Chondrocyte (in vitro differentiated cells): ENCODE data around the gene HIPK1. TPM values are rescaled to one million over a fixed set of nuclear protein-coding genes. Genes with fewer than 3 reads are reported as not detected.

ENCODE experiments used
- DNase-seq: peaks from one replicate; pipeline ENCODE4 v3.0.0; 2021; ENCODE audit warnings: mixed read lengths, low spot score
- H3K27ac Mint-ChIP-seq: one replicate; pipeline ENCODE4 v1.8.0; 2021; ENCODE audit warnings: mild to moderate bottlenecking, moderate library complexity, mixed read lengths; ENCODE audit not compliant: unreplicated experiment
- H3K27me3 Mint-ChIP-seq: 2 replicates; pipeline ENCODE4 v1.8.0; 2021; ENCODE audit warnings: low read depth, mixed read lengths
- H3K36me3 Mint-ChIP-seq: 2 replicates; pipeline ENCODE4 v1.8.0; 2021; ENCODE audit warnings: low read depth, mixed read lengths
- H3K4me1 Mint-ChIP-seq: 2 replicates; pipeline ENCODE4 v1.8.0; 2021; ENCODE audit warnings: low read depth, mild to moderate bottlenecking, mixed read lengths
- H3K4me3 Mint-ChIP-seq: one replicate; pipeline ENCODE4 v1.8.0; 2021; ENCODE audit warnings: mild to moderate bottlenecking, moderate library complexity, mixed read lengths; ENCODE audit not compliant: unreplicated experiment
- H3K9me3 Mint-ChIP-seq: 2 replicates; pipeline ENCODE4 v1.8.0; 2021; ENCODE audit warnings: low read depth, mixed read lengths
- total RNA-seq: library from RNA; stranded (reverse); gene quantifications from 3 replicates; pipeline ENCODE4 v1.2.1, GENCODE V29; 2021
- TF ChIP-seq, protein P1 (sequence below): fragments of 200-600 bp; sonication (generic); IDR thresholded peaks from 2 replicates; pipeline ENCODE4 v1.5.0; 2021; ENCODE audit warnings: antibody characterized with exemption, mild to moderate bottlenecking, moderate library complexity

The HIPK1 gene
- total RNA-seq, 1 donor from 2014 or later, result 57.4 TPM

GRCh38 chr1:114023377-114023776 is 94.3 kb downstream of the HIPK1 start:
- no peak for DNase-seq
- Mint-ChIP-seq H3K9me3 (peaks cover 8% of the 10 kb centered on the region), H3K4me1 (peaks cover 40% of the 10 kb centered on the region), H3K36me3 (no peaks in the 10 kb centered on the region), H3K4me3 (no peak overlapping the region), H3K27ac (no peak overlapping the region), H3K27me3 (no peaks in the 10 kb centered on the region)
- TF ChIP-seq, protein P1, sequence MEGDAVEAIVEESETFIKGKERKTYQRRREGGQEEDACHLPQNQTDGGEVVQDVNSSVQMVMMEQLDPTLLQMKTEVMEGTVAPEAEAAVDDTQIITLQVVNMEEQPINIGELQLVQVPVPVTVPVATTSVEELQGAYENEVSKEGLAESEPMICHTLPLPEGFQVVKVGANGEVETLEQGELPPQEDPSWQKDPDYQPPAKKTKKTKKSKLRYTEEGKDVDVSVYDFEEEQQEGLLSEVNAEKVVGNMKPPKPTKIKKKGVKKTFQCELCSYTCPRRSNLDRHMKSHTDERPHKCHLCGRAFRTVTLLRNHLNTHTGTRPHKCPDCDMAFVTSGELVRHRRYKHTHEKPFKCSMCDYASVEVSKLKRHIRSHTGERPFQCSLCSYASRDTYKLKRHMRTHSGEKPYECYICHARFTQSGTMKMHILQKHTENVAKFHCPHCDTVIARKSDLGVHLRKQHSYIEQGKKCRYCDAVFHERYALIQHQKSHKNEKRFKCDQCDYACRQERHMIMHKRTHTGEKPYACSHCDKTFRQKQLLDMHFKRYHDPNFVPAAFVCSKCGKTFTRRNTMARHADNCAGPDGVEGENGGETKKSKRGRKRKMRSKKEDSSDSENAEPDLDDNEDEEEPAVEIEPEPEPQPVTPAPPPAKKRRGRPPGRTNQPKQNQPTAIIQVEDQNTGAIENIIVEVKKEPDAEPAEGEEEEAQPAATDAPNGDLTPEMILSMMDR, result no peak

- peak overlapping the region; percentile 23 for H3K27ac Mint-ChIP-seq
- H3K36me3 Mint-ChIP-seq, result no peaks in the 10 kb centered on the region
- TF ChIP-seq, protein P1, result no peak
- H3K27me3 Mint-ChIP-seq, result no peaks in the 10 kb centered on the region
- no peak for DNase-seq
- H3K4me3 Mint-ChIP-seq, result no peak overlapping the region
- peaks cover 7% of the 10 kb centered on the region for H3K9me3 Mint-ChIP-seq
- H3K4me1 Mint-ChIP-seq, result peaks cover 40% of the 10 kb centered on the region
These were observed 94.9 kb downstream of the HIPK1 start for GRCh38 chr1:114024049-114024448.

GRCh38 chr1:114025609-114026401 is 96.7 kb downstream of the HIPK1 start:
- Mint-ChIP-seq H3K4me3 (no peak overlapping the region), H3K9me3 (no peaks in the 10 kb centered on the region), H3K27ac (peak overlapping the region; percentile 86), H3K4me1 (peaks cover 40% of the 10 kb centered on the region), H3K27me3 (no peaks in the 10 kb centered on the region), H3K36me3 (no peaks in the 10 kb centered on the region)
- no peak for DNase-seq
- TF ChIP-seq, protein P1, result no peak

- TF ChIP-seq, protein P1, result no peak
- Mint-ChIP-seq H3K36me3 (no peaks in the 10 kb centered on the region), H3K27ac (peak overlapping the region; percentile 86), H3K27me3 (no peaks in the 10 kb centered on the region), H3K4me1 (peaks cover 37% of the 10 kb centered on the region), H3K9me3 (no peaks in the 10 kb centered on the region), H3K4me3 (no peak overlapping the region)
- no peak for DNase-seq
These were observed 97.7 kb downstream of the HIPK1 start for GRCh38 chr1:114026797-114027196.

Other genes starting within 250 kb of the HIPK1 start
- 23.9 to 40.5 TPM (median 26.5 TPM) in 3 replicates for gene PHTF1, start 169.8 kb upstream of the HIPK1 start, total RNA-seq
- gene RSBN1, start 116.8 kb upstream of the HIPK1 start, total RNA-seq, result 10.9 to 12.5 TPM (median 11.8 TPM) in 3 replicates
- not detected in 3 replicates for gene PTPN22, start 57.6 kb upstream of the HIPK1 start, total RNA-seq
- gene BCL2L15, start 41.7 kb upstream of the HIPK1 start, total RNA-seq, result 0.17 to 0.33 TPM (median 0.17 TPM) in 3 replicates
- gene AP4B1, start 24.5 kb upstream of the HIPK1 start, total RNA-seq, result 15.6 to 23.6 TPM (median 16.8 TPM) in 3 replicates
- gene DCLRE1B, start 24.0 kb upstream of the HIPK1 start, total RNA-seq, result 8.1 to 11.4 TPM (median 8.3 TPM) in 3 replicates
- gene OLFML3, start 50.1 kb downstream of the HIPK1 start, total RNA-seq, result 33.1 to 44.2 TPM (median 34.9 TPM) in 3 replicates
- gene SYT6, start 224.5 kb downstream of the HIPK1 start, total RNA-seq, result not detected in 3 replicates